Measurements from ENCODE around the gene ATOH8.
A peak's percentile ranks its signal among the peaks of the same experiment; 100 is the strongest.

Gene ATOH8

DNA sequence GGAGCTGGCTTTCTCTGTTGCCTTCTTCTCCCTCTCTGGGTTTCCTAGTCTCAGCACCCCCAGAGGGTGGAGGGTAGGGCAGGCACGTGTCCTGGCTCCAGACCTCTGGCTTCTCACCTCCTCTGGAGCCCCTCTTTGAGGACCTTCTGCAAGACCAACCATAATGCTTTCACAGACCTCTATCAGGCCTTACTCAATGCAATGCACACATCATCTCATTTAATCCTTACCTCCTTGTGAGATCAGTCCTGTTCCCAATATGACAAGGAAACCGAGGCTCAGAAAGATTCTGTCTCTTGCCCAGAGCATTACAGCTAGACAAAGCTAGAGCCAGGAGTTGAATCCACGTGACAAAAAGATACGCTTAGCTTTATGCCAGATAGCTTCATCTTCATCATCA, 8.2 kb downstream of the ATOH8 start:
- Histone ChIP-seq H3K9me3 (no peaks in the 10 kb centered on the region), H3K36me3 (peaks cover 38 to 53% (median 51%) of the 10 kb centered on the region in 3 donors), H3K4me3 (no peak overlapping the region), H3K27ac (peak overlapping the region in 1 of 2 donors; percentile 96), H3K4me1 (peaks cover 0 to 100% (median 67%) of the 10 kb centered on the region in 4 donors), H3K27me3 (no peaks in the 10 kb centered on the region)
- no peak for DNase-seq
- TF ChIP-seq, protein P1, sequence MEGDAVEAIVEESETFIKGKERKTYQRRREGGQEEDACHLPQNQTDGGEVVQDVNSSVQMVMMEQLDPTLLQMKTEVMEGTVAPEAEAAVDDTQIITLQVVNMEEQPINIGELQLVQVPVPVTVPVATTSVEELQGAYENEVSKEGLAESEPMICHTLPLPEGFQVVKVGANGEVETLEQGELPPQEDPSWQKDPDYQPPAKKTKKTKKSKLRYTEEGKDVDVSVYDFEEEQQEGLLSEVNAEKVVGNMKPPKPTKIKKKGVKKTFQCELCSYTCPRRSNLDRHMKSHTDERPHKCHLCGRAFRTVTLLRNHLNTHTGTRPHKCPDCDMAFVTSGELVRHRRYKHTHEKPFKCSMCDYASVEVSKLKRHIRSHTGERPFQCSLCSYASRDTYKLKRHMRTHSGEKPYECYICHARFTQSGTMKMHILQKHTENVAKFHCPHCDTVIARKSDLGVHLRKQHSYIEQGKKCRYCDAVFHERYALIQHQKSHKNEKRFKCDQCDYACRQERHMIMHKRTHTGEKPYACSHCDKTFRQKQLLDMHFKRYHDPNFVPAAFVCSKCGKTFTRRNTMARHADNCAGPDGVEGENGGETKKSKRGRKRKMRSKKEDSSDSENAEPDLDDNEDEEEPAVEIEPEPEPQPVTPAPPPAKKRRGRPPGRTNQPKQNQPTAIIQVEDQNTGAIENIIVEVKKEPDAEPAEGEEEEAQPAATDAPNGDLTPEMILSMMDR (IDR thresholded peaks at IDR 0.05), result no peak
- intact Hi-C loops (cut with DNase I; ENCODE audit: low total_unique reads), result no loop called here

GRCh38 chr2:85763132-85763531, 9.3 kb downstream of the ATOH8 start:
- intact Hi-C loops (cut with DNase I; ENCODE audit: low total_unique reads), result no loop called here

DNA sequence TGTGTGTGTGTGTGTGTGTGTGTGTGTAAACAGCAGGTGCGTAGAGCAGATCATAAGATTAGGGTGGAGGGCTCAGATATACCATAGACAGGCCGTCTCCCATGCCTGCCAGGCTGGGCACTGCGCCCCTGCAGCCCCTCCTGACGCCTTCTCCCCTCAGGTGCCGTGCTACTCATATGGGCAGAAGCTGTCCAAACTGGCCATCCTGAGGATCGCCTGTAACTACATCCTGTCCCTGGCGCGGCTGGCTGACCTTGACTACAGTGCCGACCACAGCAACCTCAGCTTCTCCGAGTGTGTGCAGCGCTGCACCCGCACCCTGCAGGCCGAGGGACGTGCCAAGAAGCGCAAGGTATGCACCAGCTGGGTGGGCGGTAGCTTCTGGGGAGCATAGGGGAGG, 10.0 kb downstream of the ATOH8 start:
- H3K4me1 ChIP-seq, result peaks cover 0 to 100% (median 66%) of the 10 kb centered on the region in 4 donors
- no peaks in the 10 kb centered on the region for H3K9me3 ChIP-seq
- H3K36me3 ChIP-seq, result peaks cover 45 to 60% (median 48%) of the 10 kb centered on the region in 3 donors
- TF ChIP-seq, protein P1 (IDR thresholded peaks at IDR 0.05), result no peak
- H3K27me3 ChIP-seq, result no peaks in the 10 kb centered on the region
- no peak overlapping the region for H3K4me3 ChIP-seq
- DNase-seq, result no peak
- no peak overlapping the region for H3K27ac ChIP-seq
- intact Hi-C loops (cut with DNase I; ENCODE audit: low total_unique reads), result no loop called here

More at GRCh38 chr2:85763132-85763531, 9.3 kb downstream of the ATOH8 start:
- no peak overlapping the region for H3K4me3 ChIP-seq
- TF ChIP-seq, protein P1 (IDR thresholded peaks at IDR 0.05), result no peak
- no peaks in the 10 kb centered on the region for H3K9me3 ChIP-seq
- no peaks in the 10 kb centered on the region for H3K27me3 ChIP-seq
- H3K27ac ChIP-seq, result peak overlapping the region in 1 of 2 donors; percentile 96
- DNase-seq, result no peak
- H3K36me3 ChIP-seq, result peaks cover 44 to 60% (median 51%) of the 10 kb centered on the region in 3 donors
- peaks cover 0 to 100% (median 66%) of the 10 kb centered on the region in 4 donors for H3K4me1 ChIP-seq

- Histone ChIP-seq H3K4me1 (peaks cover 0 to 100% (median 66%) of the 10 kb centered on the region in 4 donors), H3K4me3 (no peak overlapping the region), H3K9me3 (no peaks in the 10 kb centered on the region), H3K27me3 (no peaks in the 10 kb centered on the region), H3K27ac (peak overlapping the region in 1 of 2 donors; percentile 11), H3K36me3 (peaks cover 37 to 66% (median 42%) of the 10 kb centered on the region in 3 donors)
- intact Hi-C loops (cut with DNase I; ENCODE audit: low total_unique reads), result no loop called here
- DNase-seq, result no peak
- TF ChIP-seq, protein P1 (IDR thresholded peaks at IDR 0.05), result no peak
Measured at GRCh38 chr2:85765081-85765731, 11.4 kb downstream of the ATOH8 start.

GRCh38 chr2:85766229-85766628, 12.4 kb downstream of the ATOH8 start:
- intact Hi-C loops (cut with DNase I; ENCODE audit: low total_unique reads), result no loop called here
- H3K4me1 ChIP-seq, result peaks cover 0 to 100% (median 66%) of the 10 kb centered on the region in 4 donors

More at GRCh38 chr2:85766229-85766628, 12.4 kb downstream of the ATOH8 start:
- Histone ChIP-seq H3K36me3 (peaks cover 37 to 72% (median 42%) of the 10 kb centered on the region in 3 donors), H3K27me3 (no peaks in the 10 kb centered on the region), H3K9me3 (no peaks in the 10 kb centered on the region), H3K27ac (peak overlapping the region; percentile 11 to 34), H3K4me3 (no peak overlapping the region)
- TF ChIP-seq, protein P1 (IDR thresholded peaks at IDR 0.05), result no peak
- DNase-seq, result no peak

Measured in tibial artery (tissue), 4 donors.